ENCODE measurements around the gene SELENOI. TPM values are rescaled to one million over a fixed set of nuclear protein-coding genes. Genes with fewer than 3 reads are reported as not detected.

The SELENOI gene
- total RNA-seq, 1 experiment from 2014 or later, result 19.0 TPM

Other genes with a start within 250 kb of the SELENOI start
- 1.5 and 2.3 TPM in 2 replicates for gene GAREM2, start 173.1 kb upstream of the SELENOI start, total RNA-seq (2014; rRNA removed; shearing (Covaris generic))
- gene HADHA, start 101.5 kb upstream of the SELENOI start, total RNA-seq (2014; rRNA removed; shearing (Covaris generic)), result 89.4 and 93.6 TPM in 2 replicates
- gene HADHB, start 101.2 kb upstream of the SELENOI start, total RNA-seq (2014; rRNA removed; shearing (Covaris generic)), result 52.5 and 62.2 TPM in 2 replicates
- not detected in 2 replicates for gene ADGRF3, start 646 bp downstream of the SELENOI start, total RNA-seq (2014; rRNA removed; shearing (Covaris generic))
- gene DRC1, start 55.8 kb downstream of the SELENOI start, total RNA-seq (2014; rRNA removed; shearing (Covaris generic)), result not detected in 2 replicates
- not detected in 2 replicates for gene OTOF, start 132.0 kb downstream of the SELENOI start, total RNA-seq (2014; rRNA removed; shearing (Covaris generic))